GM12878 (cell line): ENCODE data around the gene TMEM150A. TPM values are rescaled to one million over a fixed set of nuclear protein-coding genes. Genes with fewer than 3 reads are reported as not detected.
A peak's percentile ranks its signal among the peaks of the same experiment; 100 is the strongest.

Experiments used
- CHD1 ChIP-seq: IDR thresholded peaks from 2 replicates; pipeline ENCODE4 v1.6.1; 2012; ENCODE audit warnings: low read depth, low read length, improper control_type of control experiment
- DPF2 ChIP-seq: fragments of 450-650 bp; IDR thresholded peaks from 2 replicates; pipeline ENCODE4 v1.6.1; 2017; ENCODE audit warnings: mild to moderate bottlenecking
- EED ChIP-seq: sonication (generic); IDR thresholded peaks from 2 replicates; pipeline ENCODE4 v1.6.1; 2016; ENCODE audit warnings: antibody characterized with exemption, low read depth
- IKZF1 ChIP-seq: fragments of 450-650 bp; conservative IDR thresholded peaks from 2 replicates; pipeline ENCODE4 v1.6.1; 2017; ENCODE audit warnings: antibody characterized with exemption, mild to moderate bottlenecking
- JUND ChIP-seq: IDR thresholded peaks from 2 replicates; pipeline ENCODE4 v1.6.1; 2012; ENCODE audit warnings: low read depth, mild to moderate bottlenecking, low read length, improper control_type of control experiment, moderate library complexity
- MYC ChIP-seq: IDR thresholded peaks from 2 replicates; pipeline ENCODE4 v1.6.1; 2011; ENCODE audit warnings: mild to moderate bottlenecking, low read length, moderate library complexity, inconsistent platforms; ENCODE audit not compliant: insufficient read depth, insufficient replicate concordance, insufficient read length, severe bottlenecking
- NFIC ChIP-seq: IDR thresholded peaks from 2 replicates; pipeline ENCODE4 v1.6.1; 2012; ENCODE audit warnings: low read depth, mild to moderate bottlenecking, inconsistent platforms, low read length, moderate library complexity
- SMAD5 ChIP-seq: IDR thresholded peaks from 2 replicates; pipeline ENCODE4 v1.6.1; 2016; ENCODE audit warnings: antibody characterized with exemption, low read depth
- SMC3 ChIP-seq: IDR thresholded peaks from 2 replicates; pipeline ENCODE4 v1.6.1; 2011; ENCODE audit warnings: low read length, improper control_type of control experiment, borderline replicate concordance
- SUPT20H ChIP-seq: IDR thresholded peaks from 2 replicates; pipeline ENCODE4 v1.6.1; 2011; ENCODE audit warnings: low read depth, mild to moderate bottlenecking, low read length, moderate library complexity, borderline replicate concordance; ENCODE audit not compliant: control insufficient read depth
- WRNIP1 ChIP-seq: IDR thresholded peaks from 2 replicates; pipeline ENCODE4 v1.6.1; 2011; ENCODE audit warnings: low read depth, low read length, improper control_type of control experiment, borderline replicate concordance
- ZNF207 ChIP-seq: fragments of 450-650 bp; IDR thresholded peaks from 2 replicates; pipeline ENCODE4 v1.6.1; 2014; ENCODE audit warnings: antibody characterized with exemption, mild to moderate bottlenecking, borderline replicate concordance
- polyA plus RNA-seq, 11 experiments: library from polyadenylated mRNA; depleted of rRNA in 4 of 11; unstranded in 6 of 11; stranded (reverse) in 5 of 11; fragments of >200 nt; fragmentation: Nextera tagmentation in 4 of 11; fragmentation: Illumina TruSeq in 1 of 11; extraction: Ambion mirVana in 4 of 11; extraction: Trizol in 1 of 11; gene quantifications; 1 replicate in 1 of 11; 2 replicates in 10 of 11; pipeline versions ENCODE4 v1.2.1 to v1.2.3, GENCODE V29; 2011 to 2016; ENCODE audit warnings: inconsistent platforms in 2 of 11, missing spikeins in 2 of 11, low read depth in 1 of 11
- total RNA-seq, 4 experiments: library from RNA; depleted of rRNA in 3 of 4; stranded (reverse); fragments of >200 nt in 3 of 4; fragmentation: Illumina TruSeq in 1 of 4; extraction: Trizol in 1 of 4; gene quantifications; 2 replicates each; pipeline versions ENCODE4 v1.2.1 to v1.2.3, GENCODE V29; 2013 to 2021
- TF ChIP-seq, protein P1 (sequence below): IDR thresholded peaks from 2 replicates; pipeline ENCODE4 v1.6.1; 2012; ENCODE audit warnings: low read depth, low read length, improper control_type of control experiment
- TF ChIP-seq, protein P2 (sequence below): fragments of 450-650 bp; IDR thresholded peaks from 2 replicates; pipeline ENCODE4 v1.6.1; 2017; ENCODE audit warnings: mild to moderate bottlenecking, moderate library complexity
- TF ChIP-seq, protein P3 (sequence below): fragments of 450-650 bp; IDR thresholded peaks from 2 replicates; pipeline ENCODE4 v1.6.1; 2018; ENCODE audit warnings: borderline replicate concordance, mild to moderate bottlenecking; ENCODE audit not compliant: partially characterized antibody
- TF ChIP-seq, protein P4 (sequence below): fragments of 450-650 bp; IDR thresholded peaks from 2 replicates; pipeline ENCODE4 v1.6.1; 2017; ENCODE audit warnings: mild to moderate bottlenecking, low read depth, inconsistent platforms; ENCODE audit not compliant: poor library complexity, severe bottlenecking
- TF ChIP-seq, protein P5 (sequence below): IDR thresholded peaks from 2 replicates; pipeline ENCODE4 v1.6.1; 2011; ENCODE audit warnings: borderline replicate concordance, low read depth, mild to moderate bottlenecking, moderate library complexity, mixed read lengths, low read length; ENCODE audit not compliant: insufficient read depth; ENCODE audit errors: extremely low read length

TMEM150A gene
- total and polyA plus RNA-seq, 10 of the 15 experiments (the other 5 are each of a cell fraction or from before 2014, with no cell fraction given): 0.45 to 4.4 (median 2.6) TPM

DNA sequence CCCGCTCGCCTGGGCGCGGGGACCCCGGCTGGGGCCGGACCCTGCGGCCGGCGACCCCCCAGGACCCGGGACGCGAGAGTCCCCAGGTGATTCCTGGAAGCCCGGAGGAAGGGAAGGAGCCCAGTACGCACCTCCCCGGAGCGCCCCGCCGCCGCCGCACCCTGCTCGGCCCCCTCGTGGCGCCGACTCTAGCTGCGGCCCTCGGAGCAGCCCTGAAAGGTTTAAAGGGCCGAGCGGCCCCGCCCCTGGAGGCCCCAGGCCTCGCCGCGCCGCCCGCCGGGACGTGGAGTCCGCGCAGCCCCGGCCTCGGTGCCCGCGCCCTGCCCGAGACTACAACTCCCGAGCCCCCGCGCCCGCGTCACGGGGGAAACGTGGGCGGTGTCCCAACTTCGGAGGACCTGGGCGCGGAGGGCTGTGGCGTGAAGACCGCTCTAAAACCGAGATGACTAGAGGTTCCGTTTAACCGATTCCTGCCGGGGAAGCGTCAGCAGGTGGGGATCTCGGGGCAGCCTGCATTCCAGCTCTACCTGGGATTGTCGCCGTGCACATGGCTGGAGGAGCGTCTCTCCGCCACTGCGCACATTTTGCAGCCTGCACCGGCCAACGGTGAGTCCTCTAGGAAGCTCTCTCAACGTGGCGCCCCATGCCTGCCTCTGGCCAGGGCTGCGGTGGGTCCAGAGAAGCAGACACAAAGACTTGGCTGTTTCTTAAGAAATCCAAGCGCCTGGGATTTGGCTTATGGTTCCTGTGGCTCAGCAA lies at the start of gene TMEM150A (continued):
- TF ChIP-seq, protein P1, sequence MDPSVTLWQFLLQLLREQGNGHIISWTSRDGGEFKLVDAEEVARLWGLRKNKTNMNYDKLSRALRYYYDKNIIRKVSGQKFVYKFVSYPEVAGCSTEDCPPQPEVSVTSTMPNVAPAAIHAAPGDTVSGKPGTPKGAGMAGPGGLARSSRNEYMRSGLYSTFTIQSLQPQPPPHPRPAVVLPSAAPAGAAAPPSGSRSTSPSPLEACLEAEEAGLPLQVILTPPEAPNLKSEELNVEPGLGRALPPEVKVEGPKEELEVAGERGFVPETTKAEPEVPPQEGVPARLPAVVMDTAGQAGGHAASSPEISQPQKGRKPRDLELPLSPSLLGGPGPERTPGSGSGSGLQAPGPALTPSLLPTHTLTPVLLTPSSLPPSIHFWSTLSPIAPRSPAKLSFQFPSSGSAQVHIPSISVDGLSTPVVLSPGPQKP: peak; percentile 24; the same call in 1 of the 2 replicates
- no peak for TF ChIP-seq SMAD5
- TF ChIP-seq, protein P2, sequence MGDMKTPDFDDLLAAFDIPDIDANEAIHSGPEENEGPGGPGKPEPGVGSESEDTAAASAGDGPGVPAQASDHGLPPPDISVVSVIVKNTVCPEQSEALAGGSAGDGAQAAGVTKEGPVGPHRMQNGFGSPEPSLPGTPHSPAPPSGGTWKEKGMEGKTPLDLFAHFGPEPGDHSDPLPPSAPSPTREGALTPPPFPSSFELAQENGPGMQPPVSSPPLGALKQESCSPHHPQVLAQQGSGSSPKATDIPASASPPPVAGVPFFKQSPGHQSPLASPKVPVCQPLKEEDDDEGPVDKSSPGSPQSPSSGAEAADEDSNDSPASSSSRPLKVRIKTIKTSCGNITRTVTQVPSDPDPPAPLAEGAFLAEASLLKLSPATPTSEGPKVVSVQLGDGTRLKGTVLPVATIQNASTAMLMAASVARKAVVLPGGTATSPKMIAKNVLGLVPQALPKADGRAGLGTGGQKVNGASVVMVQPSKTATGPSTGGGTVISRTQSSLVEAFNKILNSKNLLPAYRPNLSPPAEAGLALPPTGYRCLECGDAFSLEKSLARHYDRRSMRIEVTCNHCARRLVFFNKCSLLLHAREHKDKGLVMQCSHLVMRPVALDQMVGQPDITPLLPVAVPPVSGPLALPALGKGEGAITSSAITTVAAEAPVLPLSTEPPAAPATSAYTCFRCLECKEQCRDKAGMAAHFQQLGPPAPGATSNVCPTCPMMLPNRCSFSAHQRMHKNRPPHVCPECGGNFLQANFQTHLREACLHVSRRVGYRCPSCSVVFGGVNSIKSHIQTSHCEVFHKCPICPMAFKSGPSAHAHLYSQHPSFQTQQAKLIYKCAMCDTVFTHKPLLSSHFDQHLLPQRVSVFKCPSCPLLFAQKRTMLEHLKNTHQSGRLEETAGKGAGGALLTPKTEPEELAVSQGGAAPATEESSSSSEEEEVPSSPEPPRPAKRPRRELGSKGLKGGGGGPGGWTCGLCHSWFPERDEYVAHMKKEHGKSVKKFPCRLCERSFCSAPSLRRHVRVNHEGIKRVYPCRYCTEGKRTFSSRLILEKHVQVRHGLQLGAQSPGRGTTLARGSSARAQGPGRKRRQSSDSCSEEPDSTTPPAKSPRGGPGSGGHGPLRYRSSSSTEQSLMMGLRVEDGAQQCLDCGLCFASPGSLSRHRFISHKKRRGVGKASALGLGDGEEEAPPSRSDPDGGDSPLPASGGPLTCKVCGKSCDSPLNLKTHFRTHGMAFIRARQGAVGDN: peak; percentile 65
- TF ChIP-seq EED: no peak
- TF ChIP-seq JUND: no peak
- no peak for TF ChIP-seq MYC
- TF ChIP-seq, protein P3, sequence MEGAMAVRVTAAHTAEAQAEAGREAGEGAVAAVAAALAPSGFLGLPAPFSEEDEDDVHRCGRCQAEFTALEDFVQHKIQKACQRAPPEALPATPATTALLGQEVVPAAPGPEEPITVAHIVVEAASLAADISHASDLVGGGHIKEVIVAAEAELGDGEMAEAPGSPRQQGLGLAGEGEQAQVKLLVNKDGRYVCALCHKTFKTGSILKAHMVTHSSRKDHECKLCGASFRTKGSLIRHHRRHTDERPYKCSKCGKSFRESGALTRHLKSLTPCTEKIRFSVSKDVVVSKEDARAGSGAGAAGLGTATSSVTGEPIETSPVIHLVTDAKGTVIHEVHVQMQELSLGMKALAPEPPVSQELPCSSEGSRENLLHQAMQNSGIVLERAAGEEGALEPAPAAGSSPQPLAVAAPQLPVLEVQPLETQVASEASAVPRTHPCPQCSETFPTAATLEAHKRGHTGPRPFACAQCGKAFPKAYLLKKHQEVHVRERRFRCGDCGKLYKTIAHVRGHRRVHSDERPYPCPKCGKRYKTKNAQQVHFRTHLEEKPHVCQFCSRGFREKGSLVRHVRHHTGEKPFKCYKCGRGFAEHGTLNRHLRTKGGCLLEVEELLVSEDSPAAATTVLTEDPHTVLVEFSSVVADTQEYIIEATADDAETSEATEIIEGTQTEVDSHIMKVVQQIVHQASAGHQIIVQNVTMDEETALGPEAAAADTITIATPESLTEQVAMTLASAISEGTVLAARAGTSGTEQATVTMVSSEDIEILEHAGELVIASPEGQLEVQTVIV: no peak
- TF ChIP-seq SUPT20H: no peak
- TF ChIP-seq WRNIP1: no peak
- TF ChIP-seq ZNF207: peak; percentile 61; the same call in 1 of the 2 replicates
- TF ChIP-seq, protein P4, sequence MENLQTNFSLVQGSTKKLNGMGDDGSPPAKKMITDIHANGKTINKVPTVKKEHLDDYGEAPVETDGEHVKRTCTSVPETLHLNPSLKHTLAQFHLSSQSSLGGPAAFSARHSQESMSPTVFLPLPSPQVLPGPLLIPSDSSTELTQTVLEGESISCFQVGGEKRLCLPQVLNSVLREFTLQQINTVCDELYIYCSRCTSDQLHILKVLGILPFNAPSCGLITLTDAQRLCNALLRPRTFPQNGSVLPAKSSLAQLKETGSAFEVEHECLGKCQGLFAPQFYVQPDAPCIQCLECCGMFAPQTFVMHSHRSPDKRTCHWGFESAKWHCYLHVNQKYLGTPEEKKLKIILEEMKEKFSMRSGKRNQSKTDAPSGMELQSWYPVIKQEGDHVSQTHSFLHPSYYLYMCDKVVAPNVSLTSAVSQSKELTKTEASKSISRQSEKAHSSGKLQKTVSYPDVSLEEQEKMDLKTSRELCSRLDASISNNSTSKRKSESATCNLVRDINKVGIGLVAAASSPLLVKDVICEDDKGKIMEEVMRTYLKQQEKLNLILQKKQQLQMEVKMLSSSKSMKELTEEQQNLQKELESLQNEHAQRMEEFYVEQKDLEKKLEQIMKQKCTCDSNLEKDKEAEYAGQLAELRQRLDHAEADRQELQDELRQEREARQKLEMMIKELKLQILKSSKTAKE: no peak
- TF ChIP-seq CHD1: no peak
- TF ChIP-seq SMC3: no peak
- TF ChIP-seq DPF2: peak; percentile 61
- TF ChIP-seq NFIC: no peak
- TF ChIP-seq, protein P5, sequence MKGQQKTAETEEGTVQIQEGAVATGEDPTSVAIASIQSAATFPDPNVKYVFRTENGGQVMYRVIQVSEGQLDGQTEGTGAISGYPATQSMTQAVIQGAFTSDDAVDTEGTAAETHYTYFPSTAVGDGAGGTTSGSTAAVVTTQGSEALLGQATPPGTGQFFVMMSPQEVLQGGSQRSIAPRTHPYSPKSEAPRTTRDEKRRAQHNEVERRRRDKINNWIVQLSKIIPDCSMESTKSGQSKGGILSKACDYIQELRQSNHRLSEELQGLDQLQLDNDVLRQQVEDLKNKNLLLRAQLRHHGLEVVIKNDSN: peak; percentile 82
- peak; percentile 95 for TF ChIP-seq IKZF1
